Myometrial cell (primary cell): ENCODE measurements around the gene PCSK6. TPM values are rescaled to one million over a fixed set of nuclear protein-coding genes. Genes with fewer than 3 reads are reported as not detected.

ENCODE experiments used
- total RNA-seq: library from RNA; depleted of rRNA; stranded (reverse); fragments of >200 nt; gene quantifications from 2 replicates; pipeline ENCODE4 v1.2.3, GENCODE V29; 2015

PCSK6 gene
- total RNA-seq: not detected in 2 replicates

GRCh38 chr15:101489599-101490407 lies at the start of gene PCSK6:
Gene PCSK6, minus strand, starts transcription at chr15:101489707. Its CDS starts 37 bp downstream, at chr15:101489670.

GRCh38 chr15:101294731-101295606 lies 194.5 kb downstream of the PCSK6 start, which contains the start of gene SNRPA1:
Gene SNRPA1, minus strand, starts transcription at chr15:101295248. Its CDS starts 70 bp downstream, at chr15:101295178.

GRCh38 chr15:101277038-101277822 lies 212.3 kb downstream of the PCSK6 start, which contains the start of gene SELENOS:
Gene SELENOS, minus strand, starts transcription at chr15:101277485. Its CDS starts 68 bp downstream, at chr15:101277417.

Other genes with a start within 250 kb of the PCSK6 start
- 25.1 and 26.4 TPM in 2 replicates for gene CHSY1, start 237.7 kb downstream of the PCSK6 start, total RNA-seq
- 79.6 and 83.6 TPM in 2 replicates for gene SELENOS, start 212.2 kb downstream of the PCSK6 start, total RNA-seq
- 53.9 and 83.6 TPM in 2 replicates for gene SNRPA1, start 194.5 kb downstream of the PCSK6 start, total RNA-seq
- 29.1 and 41.1 TPM in 2 replicates for gene TM2D3, start 162.7 kb upstream of the PCSK6 start, total RNA-seq
- 7.6 and 8.9 TPM in 2 replicates for gene TARS3, start 234.8 kb upstream of the PCSK6 start, total RNA-seq